Ammon's horn (tissue), 1 donor: ENCODE measurements around the gene PDIA2.
A peak's percentile ranks its signal among the peaks of the same experiment; 100 is the strongest.
"Not testable (repeated sequence)": the region's sequence is repeated elsewhere in the genome, so short reads cannot be mapped to it uniquely, and the experiment has no call there.

Source experiments
- DNase-seq: peaks from one replicate; pipeline ENCODE4 v3.0.0-alpha.2; 2016; ENCODE audit warnings: low spot score

The PDIA2 gene

DNA sequence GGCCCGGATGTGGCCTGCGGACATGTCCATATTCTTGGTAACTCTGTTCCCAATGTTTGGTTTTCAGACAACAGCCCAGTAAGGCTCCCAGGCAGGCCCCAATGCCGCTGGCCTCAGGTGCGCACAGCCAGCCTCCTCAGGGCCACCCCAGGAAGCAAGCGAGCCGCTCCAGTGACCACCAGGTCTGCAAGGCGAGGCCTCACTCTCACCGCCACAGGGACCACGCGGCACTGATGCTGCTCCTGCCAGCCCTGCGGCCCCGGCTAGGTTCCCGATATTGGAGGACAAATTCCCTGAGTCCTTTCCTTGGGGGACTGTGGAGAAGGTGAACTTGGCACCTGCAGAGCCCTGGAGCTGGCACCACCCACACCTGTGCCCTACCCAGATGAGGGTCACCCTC, 19.0 kb downstream of the PDIA2 start:
- DNase-seq = no peak

DNA sequence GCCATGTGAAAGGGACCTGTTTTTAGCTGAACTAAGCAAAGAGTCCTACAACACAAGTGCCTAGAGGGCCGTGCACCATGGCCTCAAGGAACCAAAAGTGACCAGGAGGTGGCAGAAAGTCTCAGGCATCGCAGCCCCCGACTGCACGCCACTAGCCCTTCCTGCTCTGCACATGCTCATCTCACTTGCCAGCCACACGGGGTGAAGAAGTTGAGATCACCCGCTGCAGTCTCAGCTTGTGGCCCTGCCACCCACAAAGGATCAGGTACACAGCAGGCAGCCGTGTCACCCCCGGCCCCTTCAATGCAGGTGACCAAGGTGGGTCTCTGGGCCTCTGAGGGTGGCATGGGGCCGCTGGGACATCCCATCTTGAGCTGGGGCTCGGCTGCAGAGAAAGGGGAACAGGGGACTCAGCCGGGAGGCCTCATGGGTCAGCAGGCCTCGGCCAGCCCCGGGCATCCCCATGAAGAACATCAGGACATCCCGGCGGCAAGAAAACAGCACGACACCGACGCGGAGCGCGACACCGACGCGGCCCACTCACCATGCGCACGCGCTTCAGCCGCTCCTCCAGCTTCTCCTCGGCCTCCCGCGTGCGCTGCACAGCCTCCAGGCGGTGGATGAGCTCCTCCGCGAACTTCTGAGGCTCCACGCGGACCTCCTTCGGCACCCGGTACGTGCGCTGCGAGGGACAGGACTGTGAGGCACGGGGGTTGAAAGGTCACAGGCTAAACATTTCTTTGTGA, 21.0 kb downstream of the PDIA2 start:
- DNase-seq = no peak

- DNase-seq = peak; percentile 55
Observed at GRCh38 chr16:305916-306626, 23.1 kb downstream of the PDIA2 start.

DNA sequence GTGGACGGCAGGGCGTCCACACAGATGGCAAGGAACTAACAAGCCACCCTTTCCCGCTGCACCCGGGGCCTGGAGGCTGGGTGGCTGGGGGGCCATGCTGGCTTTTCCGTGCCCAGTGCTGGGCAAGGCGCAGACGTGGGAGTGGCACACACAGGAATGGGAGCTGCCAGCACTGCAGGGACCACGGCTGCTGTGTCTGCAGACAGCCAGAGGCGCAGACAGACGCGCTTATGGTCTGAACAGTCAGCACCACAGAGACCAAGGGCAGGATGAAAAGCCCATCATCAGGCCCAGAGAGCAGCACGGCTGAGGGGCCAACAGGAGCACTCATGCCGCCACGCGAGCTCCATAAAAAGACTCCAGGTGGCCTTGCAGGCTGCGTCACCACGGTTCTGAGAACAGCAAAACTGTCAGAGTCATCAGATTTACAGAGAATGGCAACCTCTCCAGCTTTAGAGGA, 24.0 kb downstream of the PDIA2 start:
- DNase-seq = peak; percentile 50

- no peak for DNase-seq
Observed at GRCh38 chr16:307691-308312, 24.8 kb downstream of the PDIA2 start.

- no peak for DNase-seq
Observed at GRCh38 chr16:309476-309875, 26.5 kb downstream of the PDIA2 start.

DNA sequence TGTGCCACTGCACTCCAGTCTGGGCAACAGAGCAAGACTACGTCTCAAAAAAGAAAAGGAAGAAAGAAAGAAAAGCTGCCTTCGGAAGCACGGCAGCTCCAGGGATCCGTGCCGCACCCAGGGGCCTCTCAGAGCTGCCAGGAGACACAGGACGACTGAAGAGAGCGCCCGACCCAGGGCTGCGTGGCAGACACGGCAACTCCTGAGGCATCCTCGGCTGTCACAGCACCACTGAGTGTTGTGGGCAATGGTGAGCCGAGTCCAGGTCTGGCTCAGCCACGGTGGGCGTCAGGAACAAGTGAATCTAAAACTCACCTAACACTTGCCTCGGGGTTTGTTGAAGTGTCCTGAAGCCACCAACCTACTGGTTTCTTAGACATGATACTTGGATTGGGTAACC, 28.8 kb downstream of the PDIA2 start:
- DNase-seq = no peak

DNA sequence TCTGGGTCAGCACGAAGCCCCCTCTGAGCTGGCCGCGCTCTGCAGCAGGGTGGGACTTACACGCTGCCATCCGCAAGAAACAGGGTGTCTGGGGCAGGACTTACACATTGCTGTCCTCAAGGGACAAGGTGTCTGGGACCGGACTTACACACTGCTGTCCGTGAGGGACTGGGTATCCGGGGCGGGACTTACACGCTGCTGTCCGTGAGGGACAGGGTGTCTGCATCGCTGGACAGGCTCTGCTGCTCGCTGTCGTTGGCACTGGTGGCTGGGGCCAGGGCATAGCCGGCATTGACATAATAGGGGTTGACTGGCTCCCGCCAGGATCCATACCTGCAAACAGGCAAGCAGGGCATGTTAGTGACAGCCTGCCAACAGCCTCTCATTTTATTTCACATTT, 31.4 kb downstream of the PDIA2 start:
- no peak for DNase-seq

DNA sequence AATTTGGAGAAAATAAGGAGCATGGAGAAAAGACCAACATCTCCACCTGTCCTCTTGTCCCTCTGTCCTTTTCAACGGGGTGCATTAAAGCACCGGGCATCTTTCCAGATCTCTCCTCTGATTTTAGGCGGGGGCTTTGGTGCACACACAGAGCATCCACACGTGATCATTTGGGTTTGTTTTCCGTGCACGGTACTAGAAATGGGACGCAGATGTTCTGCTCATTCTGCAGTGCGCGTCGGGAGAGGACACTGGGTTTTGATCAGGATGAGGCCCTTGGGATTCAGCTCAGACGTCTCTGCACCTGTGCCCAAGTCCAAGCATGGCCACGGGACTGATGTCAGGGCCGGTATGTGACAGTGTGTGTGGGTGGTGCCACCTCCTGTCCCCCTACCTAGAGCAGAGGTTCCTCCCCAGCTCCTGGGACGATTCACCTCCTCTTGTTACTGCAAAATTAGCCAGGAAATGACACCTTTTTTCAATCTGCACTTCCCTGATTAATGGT, 31.9 kb downstream of the PDIA2 start:
- DNase-seq = no peak

DNA sequence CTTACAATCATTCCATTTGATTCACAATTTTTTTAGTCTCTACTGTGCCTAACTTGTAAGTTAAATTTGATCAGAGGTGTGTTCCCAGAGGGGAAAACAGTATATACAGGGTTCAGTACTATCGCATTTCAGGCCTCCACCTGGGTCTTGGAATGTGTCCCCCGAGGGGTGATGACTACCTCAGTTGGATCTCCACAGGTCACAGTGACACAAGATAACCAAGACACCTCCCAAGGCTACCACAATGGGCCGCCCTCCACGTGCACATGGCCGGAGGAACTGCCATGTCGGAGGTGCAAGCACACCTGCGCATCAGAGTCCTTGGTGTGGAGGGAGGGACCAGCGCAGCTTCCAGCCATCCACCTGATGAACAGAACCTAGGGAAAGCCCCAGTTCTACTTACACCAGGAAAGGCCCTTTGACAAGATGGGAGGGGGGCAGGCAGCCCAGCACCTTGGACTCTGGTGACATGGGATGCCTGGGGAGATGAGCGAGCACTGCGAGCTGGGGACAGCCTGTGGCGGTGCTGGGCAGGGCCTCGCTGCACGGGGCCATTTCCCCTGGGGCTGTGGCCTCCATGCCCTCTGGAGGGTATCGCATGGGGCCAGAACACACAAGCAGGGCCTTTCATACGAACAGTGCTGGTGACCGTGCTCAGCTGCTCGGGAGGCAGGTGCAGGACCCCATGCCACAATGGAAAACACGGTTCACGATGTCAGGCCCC, 33.9 kb downstream of the PDIA2 start:
- DNase-seq = no peak

- DNase-seq = no peak
Observed at GRCh38 chr16:317583-317982, 34.6 kb downstream of the PDIA2 start.

DNA sequence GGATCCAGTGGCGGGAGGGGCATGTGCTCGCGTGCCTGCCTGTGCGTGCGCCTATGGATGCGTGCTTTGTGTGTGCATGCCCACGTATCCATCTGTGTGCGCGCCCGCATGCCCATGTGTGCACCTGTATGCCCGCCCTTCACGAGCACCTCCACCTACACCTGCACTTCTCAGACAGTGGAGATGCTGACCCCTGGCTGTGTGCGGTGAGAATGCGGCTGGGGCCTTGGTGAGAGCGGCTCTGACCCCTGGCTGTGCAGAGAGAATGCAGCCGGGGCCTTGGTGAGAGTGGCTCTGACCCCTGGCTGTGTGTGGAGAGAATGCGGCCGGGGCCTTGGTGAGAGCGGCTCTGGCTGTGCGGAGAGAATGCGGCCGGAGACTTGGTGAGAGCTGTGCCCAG, 35.7 kb downstream of the PDIA2 start:
- no peak for DNase-seq

GRCh38 chr16:320206-320605, 37.2 kb downstream of the PDIA2 start:
- no peak for DNase-seq

DNA sequence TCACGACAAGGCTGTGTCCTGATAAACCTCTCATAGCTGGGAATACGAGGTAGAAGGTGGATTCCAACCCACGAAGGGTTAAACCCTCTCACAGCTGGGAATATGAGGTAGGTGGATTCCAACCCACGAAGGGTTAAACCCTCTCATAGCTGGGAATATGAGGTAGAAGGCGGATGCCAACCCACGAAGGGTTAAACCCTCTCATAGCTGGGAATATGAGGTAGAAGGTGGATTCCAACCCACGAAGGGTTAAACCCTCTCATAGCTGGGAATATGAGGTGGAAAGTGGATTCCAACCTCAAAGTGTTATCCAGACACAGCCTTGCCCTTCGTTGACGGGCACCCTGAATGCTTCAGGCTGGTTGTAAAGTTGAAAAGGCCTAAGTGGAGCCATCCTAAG, 38.6 kb downstream of the PDIA2 start:
- no peak for DNase-seq

GRCh38 chr16:322476-323143, 39.6 kb downstream of the PDIA2 start:
- DNase-seq = no peak

DNA sequence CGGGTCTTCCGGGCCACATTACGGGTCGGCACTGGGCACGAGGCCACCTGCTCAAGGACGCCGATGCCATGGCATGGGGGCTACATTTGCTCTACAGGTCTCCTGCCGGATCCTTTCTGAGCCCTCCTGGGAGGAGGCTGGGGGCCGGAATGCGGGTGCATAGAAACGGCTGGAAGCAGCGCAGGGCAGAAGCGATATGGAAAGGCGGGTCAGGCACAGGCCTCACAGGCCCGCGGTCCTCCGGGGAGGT, 41.2 kb downstream of the PDIA2 start:
- no peak for DNase-seq

- no peak for DNase-seq
Observed at GRCh38 chr16:324451-325334, 41.7 kb downstream of the PDIA2 start.

- no peak for DNase-seq
Observed at GRCh38 chr16:325375-326145, 42.6 kb downstream of the PDIA2 start.

DNA sequence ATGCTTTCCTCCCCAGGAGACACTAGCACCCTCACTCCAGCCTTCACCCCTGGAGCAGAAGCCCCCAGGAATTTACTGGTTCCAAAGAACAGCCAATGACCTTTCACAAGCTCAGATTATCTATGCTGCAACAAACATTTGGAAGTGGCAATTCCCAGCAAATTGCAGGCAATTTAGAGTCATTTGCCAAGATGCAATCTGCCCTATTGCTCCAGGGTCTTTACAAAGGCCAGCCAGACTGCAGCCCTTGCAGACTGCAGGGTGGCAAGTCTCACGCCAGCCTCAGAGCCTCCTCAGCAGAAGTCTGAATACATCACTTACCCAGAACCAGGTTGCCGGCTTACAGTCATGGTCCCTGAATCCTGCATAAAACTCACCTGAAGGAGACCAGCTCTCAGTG, 47.8 kb downstream of the PDIA2 start:
- DNase-seq = no peak

- not testable (repeated sequence) for DNase-seq
Observed at GRCh38 chr16:331181-331814, 48.3 kb downstream of the PDIA2 start.
